Gastroesophageal sphincter (tissue), 4 donors: ENCODE data around the gene FGGY. TPM values are rescaled to one million over a fixed set of nuclear protein-coding genes. Genes with fewer than 3 reads are reported as not detected.

Experiments
- ATAC-seq: fragments of 150-250 bp; one replicate; pipeline ENCODE4 v1.9.1; 2016; ENCODE audit warnings: mild to moderate bottlenecking, moderate library complexity
- H3K27ac ChIP-seq, 4 donors: fragments of 200-600 bp; sonication (generic) in 3 of 4; 1 replicate in 3 of 4; 2 replicates in 1 of 4; pipeline ENCODE4 v1.5.1; 2016 to 2019
- H3K27me3 ChIP-seq: fragments of 200-600 bp; sonication (generic); one replicate; pipeline ENCODE4 v1.5.1; 2019
- H3K36me3 ChIP-seq, 2 donors: fragments of 200-600 bp; sonication (generic); one replicate each; pipeline ENCODE4 v1.5.1; 2019; ENCODE audit warnings: control low read depth in 1 of 2
- H3K4me1 ChIP-seq, 3 donors: fragments of 200-600 bp; sonication (generic); 1 replicate in 2 of 3; 2 replicates in 1 of 3; pipeline ENCODE4 v1.5.1; 2016 to 2019; ENCODE audit warnings: control low read depth in 2 of 3
- H3K4me3 ChIP-seq, 2 donors: fragments of 200-600 bp; sonication (generic); one replicate each; pipeline ENCODE4 v1.5.1; 2019; ENCODE audit warnings: mild to moderate bottlenecking in 1 of 2, moderate library complexity in 1 of 2
- H3K9me3 ChIP-seq, 3 donors: fragments of 200-600 bp; sonication (generic); one replicate each; pipeline ENCODE4 v1.5.1; 2017 to 2019; ENCODE audit warnings: control low read depth in 2 of 3
- CTCF ChIP-seq, 4 experiments: fragments of 200-600 bp in 2 of 4; fragments of 450-650 bp in 2 of 4; sonication (generic) in 1 of 4; IDR thresholded peaks; one replicate each; pipeline ENCODE4 v1.5.1; 2017 to 2019; ENCODE audit warnings: antibody characterized with exemption in 4 of 4, mild to moderate bottlenecking in 2 of 4, moderate library complexity in 2 of 4
- EP300 ChIP-seq: sonication (generic); formaldehyde crosslinking; IDR thresholded peaks from one replicate; pipeline ENCODE4 v1.6.1; 2017; ENCODE audit warnings: antibody characterized with exemption, mild to moderate bottlenecking
- POLR2A ChIP-seq, 2 donors: fragments of 450-650 bp; IDR thresholded peaks; one replicate each; pipeline ENCODE4 v1.6.1; 2017; ENCODE audit warnings: antibody characterized with exemption in 2 of 2, mild to moderate bottlenecking in 2 of 2, moderate library complexity in 1 of 2
- POLR2AphosphoS5 ChIP-seq: sonication (generic); formaldehyde crosslinking; IDR thresholded peaks from one replicate; pipeline ENCODE4 v1.6.1; 2017; ENCODE audit warnings: antibody characterized with exemption
- WGBS, 2 donors: methylation state at CpG; one replicate each; pipeline ENCODE4 v1.1.5; 2018; ENCODE audit warnings: low coverage in 1 of 2; 5-methylcytosine and 5-hydroxymethylcytosine counted together
- total RNA-seq, 4 donors: library from RNA; depleted of rRNA; stranded (reverse); fragments of >200 nt; gene quantifications; one replicate each; pipeline ENCODE4 v1.1.0, GENCODE V29; 2016

Gene FGGY
- total RNA-seq, 4 donors from 2014 or later, result 19.0 to 29.6 (median 25.2) TPM

- H3K36me3 ChIP-seq, result no peaks in the 10 kb centered on the region
- WGBS, 2 donors, result no CpG with 5 or more reads among the region's 3 CpGs
- no peaks in the 10 kb centered on the region for H3K9me3 ChIP-seq
- peak overlapping the region in 2 of 4 donors; percentile 88 to 90 for H3K27ac ChIP-seq
- H3K4me3 ChIP-seq, result no peak overlapping the region
- no peak for TF ChIP-seq EP300
- TF ChIP-seq POLR2AphosphoS5, result no peak
- TF ChIP-seq CTCF (IDR thresholded peaks at IDR 0.05), result no peak
- no peak for TF ChIP-seq POLR2A (IDR thresholded peaks at IDR 0.05)
- no peak for ATAC-seq
- no peaks in the 10 kb centered on the region for H3K27me3 ChIP-seq
- peaks cover 0 to 53% (median 10%) of the 10 kb centered on the region in 3 donors for H3K4me1 ChIP-seq
Observed at GRCh38 chr1:59685101-59685500, 388.2 kb downstream of the FGGY start.

GRCh38 chr1:59685666-59686065 is 388.8 kb downstream of the FGGY start:
- WGBS, 2 donors, result 95 to 100% methylated on average over 2 of the region's 2 CpGs
- TF ChIP-seq POLR2AphosphoS5 (no peak), CTCF (IDR thresholded peaks at IDR 0.05) (no peak), EP300 (no peak), POLR2A (IDR thresholded peaks at IDR 0.05) (no peak)
- Histone ChIP-seq H3K36me3 (no peaks in the 10 kb centered on the region), H3K4me1 (peaks cover 0 to 58% (median 10%) of the 10 kb centered on the region in 3 donors), H3K27me3 (no peaks in the 10 kb centered on the region), H3K9me3 (no peaks in the 10 kb centered on the region), H3K27ac (peak overlapping the region in 2 of 4 donors; percentile 13 to 88), H3K4me3 (no peak overlapping the region)
- no peak for ATAC-seq

GRCh38 chr1:59686170-59686569 is 389.3 kb downstream of the FGGY start:
- H3K4me3 ChIP-seq, result no peak overlapping the region
- H3K9me3 ChIP-seq, result no peaks in the 10 kb centered on the region
- H3K27me3 ChIP-seq, result no peaks in the 10 kb centered on the region
- peaks cover 0 to 63% (median 10%) of the 10 kb centered on the region in 3 donors for H3K4me1 ChIP-seq
- TF ChIP-seq POLR2AphosphoS5 (no peak), POLR2A (IDR thresholded peaks at IDR 0.05) (no peak), EP300 (no peak), CTCF (IDR thresholded peaks at IDR 0.05) (no peak)
- no peak for ATAC-seq
- WGBS, 2 donors, result 50 to 86% methylated on average over 1 to 3 of the region's 3 CpGs
- no peaks in the 10 kb centered on the region for H3K36me3 ChIP-seq
- peak overlapping the region in 3 of 4 donors; percentile 13 to 88 (median 21) for H3K27ac ChIP-seq

- WGBS, 2 donors, result 32 to 48% methylated on average over 2 of the region's 2 CpGs
- peaks cover 0 to 65% (median 10%) of the 10 kb centered on the region in 3 donors for H3K4me1 ChIP-seq
- TF ChIP-seq EP300 (no peak), POLR2AphosphoS5 (no peak), POLR2A (IDR thresholded peaks at IDR 0.05) (no peak), CTCF (IDR thresholded peaks at IDR 0.05) (no peak)
Observed at GRCh38 chr1:59686574-59686973, 389.7 kb downstream of the FGGY start.

GRCh38 chr1:59687081-59687480 is 390.2 kb downstream of the FGGY start:
- no peaks in the 10 kb centered on the region for H3K27me3 ChIP-seq
- peaks cover 0 to 65% (median 10%) of the 10 kb centered on the region in 3 donors for H3K4me1 ChIP-seq
- peak overlapping the region in 1 of 4 donors; percentile 48 for H3K27ac ChIP-seq
- TF ChIP-seq EP300 (no peak), CTCF (IDR thresholded peaks at IDR 0.05) (no peak), POLR2A (IDR thresholded peaks at IDR 0.05) (no peak), POLR2AphosphoS5 (no peak)
- no peak overlapping the region for H3K4me3 ChIP-seq
- H3K9me3 ChIP-seq, result no peaks in the 10 kb centered on the region
- no peak for ATAC-seq
- WGBS, 2 donors, result 55 to 57% methylated on average over 1 to 2 of the region's 2 CpGs
- no peaks in the 10 kb centered on the region for H3K36me3 ChIP-seq

More at GRCh38 chr1:59686574-59686973, 389.7 kb downstream of the FGGY start:
- H3K36me3 ChIP-seq, result no peaks in the 10 kb centered on the region
- no peak for ATAC-seq
- no peaks in the 10 kb centered on the region for H3K27me3 ChIP-seq
- H3K4me3 ChIP-seq, result no peak overlapping the region
- no peaks in the 10 kb centered on the region for H3K9me3 ChIP-seq
- H3K27ac ChIP-seq, result peak overlapping the region in 1 of 4 donors; percentile 88
